IMR-90 (cell line): ENCODE results near the gene ABCA3. TPM values are rescaled to one million over a fixed set of nuclear protein-coding genes. Genes with fewer than 3 reads are reported as not detected.

ENCODE experiments used
- ATAC-seq: fragments of 200-7000 bp; cut with Tn5 transposase; 2 replicates; pipeline ENCODE4 v1.9.1; 2020; ENCODE audit warnings: low read depth, mild to moderate bottlenecking, moderate library complexity
- BruUV-seq: library from RNA; stranded (reverse); fragments of 400-500 nt; replicated peaks from 2 replicates; lab custom pipeline; 2021; lab: Mats Ljungman, UMichigan
- CTCF ChIA-PET: fragments of 300-600 bp; formaldehyde crosslinking; extraction: SDS; loops from one replicate; lab custom pipeline; 2021; ENCODE audit warnings: antibody characterized with exemption; lab: Yijun Ruan, JAX
- POLR2A ChIA-PET: fragments of 300-600 bp; sonication (Branson Sonifier 250); formaldehyde crosslinking; loops from one replicate; lab custom pipeline; 2022; ENCODE audit warnings: antibody characterized with exemption; ENCODE audit not compliant: unreplicated experiment; lab: Charles Lee
- DNase-seq: peaks from one replicate; pipeline ENCODE4 v3.0.0; 2013
- H2AFZ ChIP-seq: replicated peaks from 2 replicates; pipeline ENCODE3; 2013; ENCODE audit warnings: low read length, mild to moderate bottlenecking; ENCODE audit not compliant: poor library complexity
- H2AK5ac ChIP-seq: 2 replicates; pipeline ENCODE4 v1.6.1; 2013; ENCODE audit warnings: low read depth, low read length, inconsistent platforms
- H2AK9ac ChIP-seq: replicated peaks from 2 replicates; pipeline ENCODE3; 2013; ENCODE audit warnings: mild to moderate bottlenecking, low read depth, low read length, moderate library complexity; ENCODE audit not compliant: poor library complexity
- H2BK120ac ChIP-seq: 2 replicates; pipeline ENCODE4 v1.6.1; 2013; ENCODE audit warnings: low read depth, low read length, inconsistent platforms
- H2BK15ac ChIP-seq: 3 replicates; pipeline ENCODE4 v1.6.1; 2013; ENCODE audit warnings: low read depth, low read length, inconsistent platforms
- H2BK20ac ChIP-seq: 2 replicates; pipeline ENCODE4 v1.6.1; 2013; ENCODE audit warnings: low read depth, mild to moderate bottlenecking, inconsistent platforms, low read length, moderate library complexity
- H2BK5ac ChIP-seq: 2 replicates; pipeline ENCODE4 v1.6.1; 2013; ENCODE audit warnings: mild to moderate bottlenecking, low read depth, low read length, inconsistent platforms; ENCODE audit not compliant: poor library complexity, severe bottlenecking
- H3K14ac ChIP-seq: replicated peaks from 2 replicates; pipeline ENCODE4 v1.6.1; 2013; ENCODE audit warnings: low read depth, low read length, inconsistent platforms
- H3K18ac ChIP-seq: 2 replicates; pipeline ENCODE4 v1.6.1; 2013; ENCODE audit warnings: low read depth, low read length, control low read depth
- H3K23ac ChIP-seq: 2 replicates; pipeline ENCODE4 v1.6.1; 2013; ENCODE audit warnings: low read depth, low read length, inconsistent platforms
- H3K27ac ChIP-seq: 2 replicates; pipeline ENCODE4 v1.5.1; 2013; ENCODE audit warnings: mild to moderate bottlenecking, control low read depth, low read length; ENCODE audit not compliant: insufficient read depth
- H3K27me3 ChIP-seq: 2 replicates; pipeline ENCODE4 v1.6.1; 2013; ENCODE audit warnings: low read length; ENCODE audit not compliant: control insufficient read depth, insufficient read depth
- H3K36me3 ChIP-seq: 2 replicates; pipeline ENCODE4 v1.6.1; 2013; ENCODE audit warnings: low read length, mixed read lengths; ENCODE audit not compliant: control insufficient read depth, insufficient read depth
- H3K4ac ChIP-seq: 2 replicates; pipeline ENCODE4 v1.6.1; 2013; ENCODE audit warnings: low read depth, low read length, inconsistent platforms
- H3K4me1 ChIP-seq: 2 replicates; pipeline ENCODE4 v1.6.1; 2013; ENCODE audit warnings: low read length, mixed read lengths; ENCODE audit not compliant: control insufficient read depth, insufficient read depth
- H3K4me2 ChIP-seq: 2 replicates; pipeline ENCODE4 v1.6.1; 2013; ENCODE audit warnings: low read depth, mild to moderate bottlenecking, control low read depth, low read length, moderate library complexity
- H3K4me3 ChIP-seq: 2 replicates; pipeline ENCODE4 v1.5.1; 2013; ENCODE audit warnings: low read depth, mild to moderate bottlenecking, control low read depth, low read length, moderate library complexity; ENCODE audit not compliant: insufficient read depth
- H3K56ac ChIP-seq: 2 replicates; pipeline ENCODE4 v1.6.1; 2013; ENCODE audit warnings: low read length, inconsistent platforms; ENCODE audit not compliant: insufficient read depth; ENCODE audit errors: extremely low read depth
- H3K79me1 ChIP-seq, 2 experiments: 2 replicates each; pipeline ENCODE4 v1.6.1; 2013; ENCODE audit warnings: low read length in 2 of 2, inconsistent platforms in 1 of 2, low read depth in 1 of 2
- H3K9ac ChIP-seq: 2 replicates; pipeline ENCODE4 v1.6.1; 2013; ENCODE audit warnings: low read depth, low read length, control low read depth
- H3K9me1 ChIP-seq: 2 replicates; pipeline ENCODE4 v1.6.1; 2013; ENCODE audit warnings: low read length, inconsistent platforms; ENCODE audit not compliant: insufficient read depth
- H3K9me3 ChIP-seq: 2 replicates; pipeline ENCODE4 v1.6.1; 2013; ENCODE audit warnings: low read length; ENCODE audit not compliant: control insufficient read depth, insufficient read depth
- H4K20me1 ChIP-seq: 2 replicates; pipeline ENCODE4 v1.6.1; 2013; ENCODE audit warnings: low read length, inconsistent platforms; ENCODE audit not compliant: insufficient read depth
- H4K5ac ChIP-seq: 2 replicates; pipeline ENCODE4 v1.6.1; 2013; ENCODE audit warnings: mild to moderate bottlenecking, low read depth, low read length, control low read depth
- H4K8ac ChIP-seq, 2 experiments: 2 replicates each; pipeline ENCODE4 v1.6.1; 2013; ENCODE audit warnings: low read depth in 2 of 2, low read length in 2 of 2, control low read depth in 1 of 2, inconsistent platforms in 1 of 2
- H4K91ac ChIP-seq: 2 replicates; pipeline ENCODE4 v1.6.1; 2013; ENCODE audit warnings: low read depth, low read length, inconsistent platforms; ENCODE audit not compliant: insufficient read depth
- CTCF ChIP-seq: conservative IDR thresholded peaks from 2 replicates; pipeline ENCODE4 v1.5.1; 2012; ENCODE audit warnings: mild to moderate bottlenecking, low read depth, low read length, improper control_type of control experiment
- FOS ChIP-seq: fragments of 150-350 bp; IDR thresholded peaks from 2 replicates; pipeline ENCODE4 v1.6.1; 2016; ENCODE audit warnings: low read depth, low read length
- MAFK ChIP-seq: IDR thresholded peaks from 2 replicates; pipeline ENCODE4 v1.6.1; 2012; ENCODE audit warnings: low read depth, low read length, improper control_type of control experiment
- MAZ ChIP-seq: IDR thresholded peaks from 2 replicates; pipeline ENCODE4 v1.6.1; 2012; ENCODE audit warnings: low read depth, mild to moderate bottlenecking, low read length, improper control_type of control experiment, moderate library complexity, borderline replicate concordance
- MXI1 ChIP-seq: IDR thresholded peaks from 2 replicates; pipeline ENCODE4 v1.6.1; 2012; ENCODE audit warnings: low read depth, mild to moderate bottlenecking, low read length, moderate library complexity, borderline replicate concordance
- RAD21 ChIP-seq: IDR thresholded peaks from 2 replicates; pipeline ENCODE4 v1.6.1; 2012; ENCODE audit warnings: low read length, improper control_type of control experiment
- RFX5 ChIP-seq: IDR thresholded peaks from 2 replicates; pipeline ENCODE4 v1.8.0; 2012; ENCODE audit warnings: low read depth, mild to moderate bottlenecking, low read length, moderate library complexity
- dilution Hi-C: fragments of 300-500 bp; cut with HindIII; formaldehyde crosslinking; loops from one replicate; pipeline ENCODE4 v1.14.3; 2018; ENCODE audit warnings: low sequenced_read_pairs; ENCODE audit not compliant: unreplicated experiment
- in situ Hi-C: fragments of 300-500 bp; cut with MboI; formaldehyde crosslinking; loops from 3 replicates; pipeline ENCODE4 v1.14.3; 2019; ENCODE audit warnings: low sequenced_read_pairs, inconsistent platforms, mixed read lengths
- intact Hi-C: fragments of 100-400 bp; cut with micrococcal nuclease; formaldehyde crosslinking; loops from 2 replicates; pipeline ENCODE4 v1.10.0; 2022
- polyA plus RNA-seq, 3 experiments: library from polyadenylated mRNA; depleted of rRNA; stranded (reverse); fragments of >200 nt; gene quantifications; 2 replicates each; pipeline ENCODE4 v1.2.3, GENCODE V29; 2012; ENCODE audit warnings: low replicate concordance in 1 of 3
- total RNA-seq: library from RNA; depleted of rRNA; stranded (reverse); fragments of >200 nt; gene quantifications from 2 replicates; pipeline ENCODE4 v1.2.3, GENCODE V29; 2012
- TF ChIP-seq, protein P1 (sequence below): fragments of 150-350 bp; IDR thresholded peaks from 2 replicates; pipeline ENCODE4 v1.6.1; 2017; ENCODE audit warnings: mild to moderate bottlenecking, antibody characterized with exemption, low read length, low read depth

ABCA3 gene
- total and polyA plus RNA-seq, 2 of the 4 experiments (the other 2 are of a cell fraction): 0.18 to 0.22 TPM

GRCh38 chr16:2370721-2371120 is 30.2 kb upstream of the ABCA3 start:
- no peak overlapping the region for H3K56ac ChIP-seq
- no peak overlapping the region for H4K91ac ChIP-seq
- H3K4ac ChIP-seq: no peak overlapping the region
- no peak overlapping the region; the same call in 1 of the 2 replicates for H3K23ac ChIP-seq
- no peak overlapping the region for H2BK5ac ChIP-seq
- H4K20me1 ChIP-seq: no peaks in the 10 kb centered on the region
- H2BK120ac ChIP-seq: no peak overlapping the region
- no TSS peak for BruUV-seq
- no peak overlapping the region for H4K5ac ChIP-seq
- no peak overlapping the region for H3K4me2 ChIP-seq
- CTCF ChIA-PET: no interaction called here
- no peak overlapping the region for H2BK20ac ChIP-seq
- dilution Hi-C loops: no loop called here
- no peak overlapping the region for H2AFZ ChIP-seq
- DNase-seq (no peak), ATAC-seq (no peak)
- H3K9me1 ChIP-seq: no peaks in the 10 kb centered on the region
- H3K36me3 ChIP-seq: no peaks in the 10 kb centered on the region
- POLR2A ChIA-PET: no interaction called here
- intact Hi-C loops: no loop called here
- H4K8ac ChIP-seq: no peak overlapping the region
- no peaks in the 10 kb centered on the region for H3K79me1 ChIP-seq
- H2AK9ac ChIP-seq: no peak overlapping the region
- H2BK15ac ChIP-seq: no peak overlapping the region
- H3K9me3 ChIP-seq: no peaks in the 10 kb centered on the region
- no peak overlapping the region for H2AK5ac ChIP-seq
- H3K14ac ChIP-seq: no peak overlapping the region
- H3K27me3 ChIP-seq: peaks cover 31% of the 10 kb centered on the region
- H3K4me1 ChIP-seq: peaks cover 3% of the 10 kb centered on the region; the same call in 1 of the 2 replicates
- H3K9ac ChIP-seq: no peak overlapping the region
- H3K4me3 ChIP-seq: no peak overlapping the region
- no peak for TF ChIP-seq FOS
- TF ChIP-seq CTCF: no peak
- no peak for TF ChIP-seq MAZ
- no peak for TF ChIP-seq RFX5
- TF ChIP-seq MAFK: no peak
- no peak for TF ChIP-seq RAD21
- TF ChIP-seq, protein P1, sequence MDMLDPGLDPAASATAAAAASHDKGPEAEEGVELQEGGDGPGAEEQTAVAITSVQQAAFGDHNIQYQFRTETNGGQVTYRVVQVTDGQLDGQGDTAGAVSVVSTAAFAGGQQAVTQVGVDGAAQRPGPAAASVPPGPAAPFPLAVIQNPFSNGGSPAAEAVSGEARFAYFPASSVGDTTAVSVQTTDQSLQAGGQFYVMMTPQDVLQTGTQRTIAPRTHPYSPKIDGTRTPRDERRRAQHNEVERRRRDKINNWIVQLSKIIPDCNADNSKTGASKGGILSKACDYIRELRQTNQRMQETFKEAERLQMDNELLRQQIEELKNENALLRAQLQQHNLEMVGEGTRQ: no peak
- no peak for TF ChIP-seq MXI1
- H3K18ac ChIP-seq: no peak overlapping the region
- in situ Hi-C loops: no loop called here
- H3K27ac ChIP-seq: no peak overlapping the region
